ENCODE results near the gene SETD4. TPM values are rescaled to one million over a fixed set of nuclear protein-coding genes. Genes with fewer than 3 reads are reported as not detected.

SETD4 gene
- total and polyA plus RNA-seq, 2 of the 8 experiments (the other 6 are each of a cell fraction or from before 2014, with no cell fraction given), result 20.1 to 46.6 TPM

DNA sequence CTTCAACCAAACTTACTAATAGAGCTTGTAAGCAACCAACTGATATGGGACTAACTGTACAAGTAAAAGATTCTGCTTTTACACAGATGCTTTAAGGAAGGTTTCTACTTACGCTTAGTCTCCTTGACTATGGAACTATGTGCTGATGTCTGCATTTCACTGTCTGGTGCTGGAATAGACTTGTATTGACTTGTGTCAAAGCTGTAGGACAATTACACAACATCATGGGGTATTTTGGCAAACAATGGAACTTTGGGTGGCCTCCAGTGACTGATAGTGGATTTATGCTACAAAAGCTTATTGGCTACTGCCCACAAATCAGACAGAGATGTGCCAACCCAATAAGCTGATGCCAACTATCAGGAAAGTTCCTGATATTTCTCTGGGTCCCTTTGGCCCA lies 20.1 kb upstream of the SETD4 start (continued):
- TF ChIP-seq, protein P1, sequence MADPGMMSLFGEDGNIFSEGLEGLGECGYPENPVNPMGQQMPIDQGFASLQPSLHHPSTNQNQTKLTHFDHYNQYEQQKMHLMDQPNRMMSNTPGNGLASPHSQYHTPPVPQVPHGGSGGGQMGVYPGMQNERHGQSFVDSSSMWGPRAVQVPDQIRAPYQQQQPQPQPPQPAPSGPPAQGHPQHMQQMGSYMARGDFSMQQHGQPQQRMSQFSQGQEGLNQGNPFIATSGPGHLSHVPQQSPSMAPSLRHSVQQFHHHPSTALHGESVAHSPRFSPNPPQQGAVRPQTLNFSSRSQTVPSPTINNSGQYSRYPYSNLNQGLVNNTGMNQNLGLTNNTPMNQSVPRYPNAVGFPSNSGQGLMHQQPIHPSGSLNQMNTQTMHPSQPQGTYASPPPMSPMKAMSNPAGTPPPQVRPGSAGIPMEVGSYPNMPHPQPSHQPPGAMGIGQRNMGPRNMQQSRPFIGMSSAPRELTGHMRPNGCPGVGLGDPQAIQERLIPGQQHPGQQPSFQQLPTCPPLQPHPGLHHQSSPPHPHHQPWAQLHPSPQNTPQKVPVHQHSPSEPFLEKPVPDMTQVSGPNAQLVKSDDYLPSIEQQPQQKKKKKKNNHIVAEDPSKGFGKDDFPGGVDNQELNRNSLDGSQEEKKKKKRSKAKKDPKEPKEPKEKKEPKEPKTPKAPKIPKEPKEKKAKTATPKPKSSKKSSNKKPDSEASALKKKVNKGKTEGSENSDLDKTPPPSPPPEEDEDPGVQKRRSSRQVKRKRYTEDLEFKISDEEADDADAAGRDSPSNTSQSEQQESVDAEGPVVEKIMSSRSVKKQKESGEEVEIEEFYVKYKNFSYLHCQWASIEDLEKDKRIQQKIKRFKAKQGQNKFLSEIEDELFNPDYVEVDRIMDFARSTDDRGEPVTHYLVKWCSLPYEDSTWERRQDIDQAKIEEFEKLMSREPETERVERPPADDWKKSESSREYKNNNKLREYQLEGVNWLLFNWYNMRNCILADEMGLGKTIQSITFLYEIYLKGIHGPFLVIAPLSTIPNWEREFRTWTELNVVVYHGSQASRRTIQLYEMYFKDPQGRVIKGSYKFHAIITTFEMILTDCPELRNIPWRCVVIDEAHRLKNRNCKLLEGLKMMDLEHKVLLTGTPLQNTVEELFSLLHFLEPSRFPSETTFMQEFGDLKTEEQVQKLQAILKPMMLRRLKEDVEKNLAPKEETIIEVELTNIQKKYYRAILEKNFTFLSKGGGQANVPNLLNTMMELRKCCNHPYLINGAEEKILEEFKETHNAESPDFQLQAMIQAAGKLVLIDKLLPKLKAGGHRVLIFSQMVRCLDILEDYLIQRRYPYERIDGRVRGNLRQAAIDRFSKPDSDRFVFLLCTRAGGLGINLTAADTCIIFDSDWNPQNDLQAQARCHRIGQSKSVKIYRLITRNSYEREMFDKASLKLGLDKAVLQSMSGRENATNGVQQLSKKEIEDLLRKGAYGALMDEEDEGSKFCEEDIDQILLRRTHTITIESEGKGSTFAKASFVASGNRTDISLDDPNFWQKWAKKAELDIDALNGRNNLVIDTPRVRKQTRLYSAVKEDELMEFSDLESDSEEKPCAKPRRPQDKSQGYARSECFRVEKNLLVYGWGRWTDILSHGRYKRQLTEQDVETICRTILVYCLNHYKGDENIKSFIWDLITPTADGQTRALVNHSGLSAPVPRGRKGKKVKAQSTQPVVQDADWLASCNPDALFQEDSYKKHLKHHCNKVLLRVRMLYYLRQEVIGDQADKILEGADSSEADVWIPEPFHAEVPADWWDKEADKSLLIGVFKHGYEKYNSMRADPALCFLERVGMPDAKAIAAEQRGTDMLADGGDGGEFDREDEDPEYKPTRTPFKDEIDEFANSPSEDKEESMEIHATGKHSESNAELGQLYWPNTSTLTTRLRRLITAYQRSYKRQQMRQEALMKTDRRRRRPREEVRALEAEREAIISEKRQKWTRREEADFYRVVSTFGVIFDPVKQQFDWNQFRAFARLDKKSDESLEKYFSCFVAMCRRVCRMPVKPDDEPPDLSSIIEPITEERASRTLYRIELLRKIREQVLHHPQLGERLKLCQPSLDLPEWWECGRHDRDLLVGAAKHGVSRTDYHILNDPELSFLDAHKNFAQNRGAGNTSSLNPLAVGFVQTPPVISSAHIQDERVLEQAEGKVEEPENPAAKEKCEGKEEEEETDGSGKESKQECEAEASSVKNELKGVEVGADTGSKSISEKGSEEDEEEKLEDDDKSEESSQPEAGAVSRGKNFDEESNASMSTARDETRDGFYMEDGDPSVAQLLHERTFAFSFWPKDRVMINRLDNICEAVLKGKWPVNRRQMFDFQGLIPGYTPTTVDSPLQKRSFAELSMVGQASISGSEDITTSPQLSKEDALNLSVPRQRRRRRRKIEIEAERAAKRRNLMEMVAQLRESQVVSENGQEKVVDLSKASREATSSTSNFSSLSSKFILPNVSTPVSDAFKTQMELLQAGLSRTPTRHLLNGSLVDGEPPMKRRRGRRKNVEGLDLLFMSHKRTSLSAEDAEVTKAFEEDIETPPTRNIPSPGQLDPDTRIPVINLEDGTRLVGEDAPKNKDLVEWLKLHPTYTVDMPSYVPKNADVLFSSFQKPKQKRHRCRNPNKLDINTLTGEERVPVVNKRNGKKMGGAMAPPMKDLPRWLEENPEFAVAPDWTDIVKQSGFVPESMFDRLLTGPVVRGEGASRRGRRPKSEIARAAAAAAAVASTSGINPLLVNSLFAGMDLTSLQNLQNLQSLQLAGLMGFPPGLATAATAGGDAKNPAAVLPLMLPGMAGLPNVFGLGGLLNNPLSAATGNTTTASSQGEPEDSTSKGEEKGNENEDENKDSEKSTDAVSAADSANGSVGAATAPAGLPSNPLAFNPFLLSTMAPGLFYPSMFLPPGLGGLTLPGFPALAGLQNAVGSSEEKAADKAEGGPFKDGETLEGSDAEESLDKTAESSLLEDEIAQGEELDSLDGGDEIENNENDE (IDR thresholded peaks at IDR 0.05; ENCODE audit: insufficient replicate concordance, low read length), result no peak
- TF ChIP-seq SIN3A (conservative IDR thresholded peaks at IDR 0.05 in 1 of 2, IDR thresholded peaks at IDR 0.05 in 1 of 2; ENCODE audit: low read depth in 1 of 2, low read length in 2 of 2) (no peak), HDAC2 (IDR thresholded peaks at IDR 0.05; ENCODE audit: borderline replicate concordance in 1 of 2, low read depth in 2 of 2, low read length in 2 of 2) (no peak), RNF2 (IDR thresholded peaks at IDR 0.05; ENCODE audit: borderline replicate concordance, low read depth, low read length, missing control alignments, poor library complexity, severe bottlenecking) (no peak), RXRA (IDR thresholded peaks at IDR 0.05; ENCODE audit: insufficient read depth, low read depth, low read length) (no peak), TAF7 (optimal IDR thresholded peaks at IDR 0.05; ENCODE audit: borderline replicate concordance, low read depth, low read length) (no peak), CBX5 (IDR thresholded peaks at IDR 0.05; ENCODE audit: low read depth, low read length) (no peak)
- TF ChIP-seq, protein P2, sequence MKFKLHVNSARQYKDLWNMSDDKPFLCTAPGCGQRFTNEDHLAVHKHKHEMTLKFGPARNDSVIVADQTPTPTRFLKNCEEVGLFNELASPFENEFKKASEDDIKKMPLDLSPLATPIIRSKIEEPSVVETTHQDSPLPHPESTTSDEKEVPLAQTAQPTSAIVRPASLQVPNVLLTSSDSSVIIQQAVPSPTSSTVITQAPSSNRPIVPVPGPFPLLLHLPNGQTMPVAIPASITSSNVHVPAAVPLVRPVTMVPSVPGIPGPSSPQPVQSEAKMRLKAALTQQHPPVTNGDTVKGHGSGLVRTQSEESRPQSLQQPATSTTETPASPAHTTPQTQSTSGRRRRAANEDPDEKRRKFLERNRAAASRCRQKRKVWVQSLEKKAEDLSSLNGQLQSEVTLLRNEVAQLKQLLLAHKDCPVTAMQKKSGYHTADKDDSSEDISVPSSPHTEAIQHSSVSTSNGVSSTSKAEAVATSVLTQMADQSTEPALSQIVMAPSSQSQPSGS (IDR thresholded peaks at IDR 0.05; ENCODE audit: low read length), result no peak
